GM21381 (cell line): ENCODE data around the gene PNMA5.
"Not testable (repeated sequence)": the region's sequence is repeated elsewhere in the genome, so short reads cannot be mapped to it uniquely, and the experiment has no call there.

Experiments used
- ATAC-seq: cut with Tn5 transposase; IDR thresholded peaks from one replicate; pipeline ENCODE4 v1.9.1; 2021; ENCODE audit warnings: mild to moderate bottlenecking, moderate library complexity; ENCODE audit not compliant: unreplicated experiment

PNMA5 gene

DNA sequence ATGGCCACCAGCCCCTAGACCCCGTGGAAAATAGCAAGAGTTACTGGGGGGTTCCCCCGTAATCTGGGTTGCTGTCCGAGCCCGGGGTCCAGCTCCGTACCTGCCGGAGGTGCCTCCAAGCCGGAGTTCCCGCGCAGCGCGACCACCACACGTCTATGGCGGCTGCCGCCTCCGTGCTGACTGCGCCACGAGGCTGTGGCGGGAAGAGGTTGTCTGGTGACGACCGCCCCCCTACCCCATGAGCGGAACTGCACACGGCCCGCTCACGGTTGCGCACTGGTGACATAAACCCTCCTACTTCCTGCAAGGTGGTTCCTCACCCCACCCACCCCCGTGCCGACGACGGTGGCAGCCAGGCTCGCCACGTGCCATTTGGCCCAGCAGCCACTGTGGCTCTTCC lies at the start of gene PNMA5:
Gene PNMA5, minus strand, starts transcription at position 184 of the 400 bp plus-strand sequence. CDS start 2,518 bp downstream, outside the sequence.
- no peak for ATAC-seq

DNA sequence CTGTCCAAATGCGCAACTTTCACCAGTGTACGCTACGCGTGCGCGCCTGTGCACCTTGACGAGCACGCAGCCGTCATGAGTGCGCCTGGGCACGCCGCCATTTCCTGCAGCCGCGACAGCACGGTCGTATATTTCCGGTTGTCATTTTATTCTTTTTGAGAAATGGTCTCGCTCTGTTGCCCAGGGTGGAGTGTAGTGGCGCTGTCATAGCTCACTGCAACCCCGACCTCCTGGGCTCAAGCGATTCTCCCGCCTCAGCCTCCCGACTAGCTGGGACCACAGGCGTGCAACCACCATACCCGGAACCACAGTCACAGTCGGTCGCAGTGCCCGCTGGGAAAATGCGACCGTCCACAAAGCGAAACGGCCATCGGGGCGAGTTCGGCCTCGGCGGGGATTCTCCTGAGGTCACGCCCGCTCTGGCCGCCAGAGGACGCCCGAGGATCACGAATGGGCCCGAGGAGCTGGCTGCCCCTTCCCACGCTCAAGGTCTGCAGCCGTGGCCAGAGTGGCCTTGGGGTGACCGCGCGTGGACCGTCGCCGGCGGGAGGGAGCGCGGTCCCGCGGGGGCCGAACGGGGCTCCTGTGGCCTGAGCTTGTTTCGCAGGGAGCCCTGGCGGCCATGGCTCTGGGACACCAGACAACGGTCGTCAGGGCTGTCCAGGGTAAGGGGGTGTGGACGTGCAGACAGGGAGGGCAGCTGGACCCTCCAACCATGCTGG lies 38.6 kb upstream of the PNMA5 start:
- ATAC-seq: no peak

DNA sequence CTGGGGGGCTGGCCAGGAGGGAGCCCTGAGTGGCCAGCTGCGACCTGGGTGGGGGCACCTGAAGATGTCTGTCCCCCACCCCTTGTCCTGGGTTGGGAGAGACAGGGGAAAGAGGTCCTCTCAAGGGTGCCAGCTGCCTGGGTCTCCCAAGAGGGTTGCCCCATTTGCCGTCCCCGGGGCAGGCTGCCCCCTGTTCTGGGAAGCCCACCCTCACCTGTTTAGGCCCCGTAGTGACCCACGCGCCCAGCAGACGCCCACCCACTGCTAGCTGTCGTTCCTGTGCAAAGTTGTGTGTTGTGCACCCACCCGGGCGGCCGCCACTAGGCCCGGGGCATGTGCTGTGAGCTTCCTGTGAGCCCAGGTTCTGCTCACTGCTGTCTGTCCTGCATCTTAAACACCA lies 36.9 kb upstream of the PNMA5 start:
- no peak for ATAC-seq

DNA sequence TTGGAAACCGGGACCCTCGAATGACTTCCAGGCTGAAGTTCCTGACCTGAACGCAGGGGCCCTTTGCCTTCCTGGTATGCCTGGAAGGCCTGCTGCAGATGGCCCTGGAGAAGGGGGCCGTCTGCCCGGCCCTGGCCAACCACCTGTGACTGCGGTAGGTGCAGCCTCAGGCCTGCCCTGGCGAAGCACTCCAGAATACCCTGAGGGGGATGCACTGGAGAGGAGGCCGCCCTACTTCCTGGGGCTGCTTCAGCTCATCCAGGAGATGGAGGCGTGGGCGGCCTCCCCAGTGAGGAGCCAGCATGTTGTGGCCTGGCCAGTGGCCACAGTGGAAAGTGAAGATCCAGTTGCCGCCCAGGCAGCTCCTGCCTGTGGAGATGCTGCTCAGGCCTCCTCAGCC lies 36.0 kb upstream of the PNMA5 start:
- no peak for ATAC-seq

DNA sequence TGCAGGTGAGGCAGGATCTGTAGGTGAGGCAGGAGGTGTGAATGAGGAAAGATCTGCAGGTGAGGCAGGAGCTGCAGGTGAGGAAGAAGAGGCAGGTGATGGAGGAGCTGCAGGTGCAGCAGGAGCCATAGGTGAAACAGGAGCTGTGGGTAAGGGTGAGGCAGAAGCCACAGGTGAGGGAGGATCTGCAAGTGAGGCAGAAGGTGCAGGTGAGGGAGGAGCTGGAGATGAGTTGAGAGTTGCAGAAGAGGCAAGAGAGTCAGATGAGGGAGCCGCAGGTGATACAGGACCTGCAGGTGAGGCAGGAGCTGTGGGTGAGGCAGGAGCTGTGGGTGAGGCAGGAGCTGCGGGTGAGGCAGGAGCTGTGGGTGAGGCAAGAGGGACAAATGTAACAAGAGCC lies 35.2 kb upstream of the PNMA5 start:
- no peak for ATAC-seq

DNA sequence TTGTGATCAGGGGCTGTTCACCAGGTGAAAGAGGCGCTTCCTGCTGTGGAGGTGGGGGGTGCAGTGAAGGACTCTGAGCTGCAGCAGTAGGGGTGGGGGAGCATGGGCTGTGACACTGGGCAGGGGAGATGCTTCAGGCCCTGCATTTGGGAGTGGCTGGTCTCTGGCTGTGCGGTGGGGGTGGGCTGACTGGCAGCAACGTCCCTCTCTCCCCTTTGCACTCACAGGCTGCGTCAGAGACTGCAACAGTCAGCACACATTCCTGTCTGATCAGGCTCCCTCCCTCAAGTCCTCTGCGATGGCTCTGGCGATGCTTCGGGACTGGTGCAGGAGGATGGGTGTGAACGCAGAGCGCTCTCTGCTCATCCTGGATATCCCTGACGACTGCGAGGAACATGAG lies 34.6 kb upstream of the PNMA5 start:
- ATAC-seq: not testable (repeated sequence)

DNA sequence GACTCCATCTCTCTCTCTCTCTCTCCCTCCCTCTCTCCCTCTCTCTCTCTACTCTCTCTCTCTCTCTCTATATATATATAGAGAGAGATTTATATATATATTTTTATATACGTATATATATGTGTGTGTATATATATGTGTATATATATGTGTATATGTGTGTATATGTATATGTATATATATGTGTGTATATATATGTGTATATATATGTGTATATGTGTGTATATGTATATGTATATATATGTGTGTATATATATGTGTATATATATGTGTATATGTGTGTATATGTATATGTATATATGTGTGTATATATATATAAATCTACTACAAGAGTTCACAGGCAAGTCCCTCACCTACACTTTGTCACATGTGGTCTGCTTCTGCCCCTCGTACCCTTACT lies 32.6 kb upstream of the PNMA5 start:
- not testable (repeated sequence) for ATAC-seq

DNA sequence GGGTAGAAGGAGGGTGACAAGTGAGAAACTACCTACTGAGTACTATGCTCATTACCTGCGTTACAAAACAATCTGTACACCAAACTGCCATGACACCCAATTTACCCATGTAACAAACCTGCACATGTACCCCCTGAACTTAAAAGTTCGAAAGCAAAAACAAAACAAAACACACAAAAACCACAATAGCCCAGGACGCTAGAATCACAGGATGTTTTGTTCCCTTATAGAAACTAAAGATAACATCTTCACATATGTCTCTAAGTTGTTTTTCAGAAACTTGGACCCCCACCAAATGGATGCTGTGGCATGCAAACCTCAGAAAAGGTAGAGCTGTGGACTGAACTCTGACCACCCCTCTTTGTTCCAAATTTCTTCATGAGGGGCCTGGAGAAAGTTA lies 25.2 kb upstream of the PNMA5 start:
- no peak for ATAC-seq

DNA sequence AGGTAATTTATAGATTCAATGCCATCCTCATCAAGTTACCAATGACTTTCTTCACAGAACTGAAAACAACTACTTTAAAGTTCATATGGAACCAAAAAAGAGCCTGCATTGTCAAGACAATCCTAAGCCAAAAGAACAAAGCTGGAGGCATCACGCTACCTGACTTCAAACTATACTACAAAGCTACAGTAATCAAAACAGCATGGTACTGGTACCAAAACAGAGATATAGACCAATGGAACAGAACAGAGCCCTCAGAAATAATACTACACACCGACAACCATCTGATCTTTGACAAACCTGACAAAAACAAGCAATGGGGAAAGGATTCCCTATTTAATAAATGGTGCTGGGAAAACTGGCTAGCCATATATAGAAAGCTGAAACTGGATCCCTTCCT lies 23.3 kb upstream of the PNMA5 start:
- not testable (repeated sequence) for ATAC-seq

DNA sequence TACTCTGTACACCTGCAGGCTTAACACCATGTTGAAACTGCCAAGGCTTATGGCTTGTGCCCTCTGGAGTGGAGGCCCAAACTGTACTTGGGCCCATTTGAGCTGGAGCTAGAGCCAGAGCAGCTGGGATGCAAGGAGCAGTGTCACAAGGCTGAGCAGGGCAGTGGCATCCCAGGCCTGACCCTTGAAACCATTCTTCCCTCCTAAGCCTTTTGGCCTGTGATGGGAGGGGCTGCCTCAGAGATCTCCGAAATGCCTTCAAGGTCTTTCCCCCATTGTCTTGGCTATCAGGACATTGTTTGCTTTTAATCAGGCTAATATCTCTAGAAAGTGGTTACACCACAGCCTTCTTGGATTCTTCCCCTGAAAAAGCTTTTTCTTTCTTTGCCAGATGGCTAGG lies 10.9 kb upstream of the PNMA5 start:
- ATAC-seq: no peak

DNA sequence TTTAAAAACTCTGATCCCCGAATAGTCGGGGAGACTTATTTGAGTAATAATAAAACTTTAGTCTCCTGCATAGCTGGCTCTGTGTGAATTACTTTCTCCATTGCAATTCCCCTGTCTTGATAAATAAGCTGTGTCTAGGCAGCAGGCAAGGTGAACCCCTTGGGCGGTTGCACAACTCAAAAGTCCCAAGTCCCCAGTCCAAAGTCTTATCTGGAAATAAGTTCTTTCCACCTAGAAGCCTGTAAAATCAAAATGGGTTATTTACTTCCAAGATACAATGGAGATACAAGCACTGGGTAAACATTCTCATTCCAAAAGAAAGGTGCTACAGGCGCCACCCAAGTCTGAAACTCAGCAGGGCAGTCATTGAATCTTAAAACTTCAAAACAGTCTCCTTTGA lies 10.1 kb upstream of the PNMA5 start:
- ATAC-seq: no peak

DNA sequence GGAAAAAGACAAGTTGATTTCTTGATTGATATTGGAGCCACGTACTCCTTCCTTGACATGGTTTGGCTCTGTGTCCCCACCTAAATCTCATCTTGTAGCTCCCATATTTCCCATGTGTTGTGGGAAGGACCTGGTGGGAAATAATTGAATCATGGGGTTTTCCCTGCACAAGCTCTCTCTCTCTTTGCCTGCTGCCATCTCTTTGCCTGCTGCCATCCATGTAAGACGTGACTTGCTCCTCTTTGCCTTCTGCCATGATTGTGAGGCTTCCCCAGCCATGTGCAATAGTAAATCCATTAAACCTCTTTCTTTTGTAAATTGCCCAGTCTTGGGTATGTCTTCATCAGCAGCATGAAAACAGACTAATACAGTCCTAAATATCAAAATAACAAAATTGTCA lies 8.3 kb upstream of the PNMA5 start:
- ATAC-seq: not testable (repeated sequence)

DNA sequence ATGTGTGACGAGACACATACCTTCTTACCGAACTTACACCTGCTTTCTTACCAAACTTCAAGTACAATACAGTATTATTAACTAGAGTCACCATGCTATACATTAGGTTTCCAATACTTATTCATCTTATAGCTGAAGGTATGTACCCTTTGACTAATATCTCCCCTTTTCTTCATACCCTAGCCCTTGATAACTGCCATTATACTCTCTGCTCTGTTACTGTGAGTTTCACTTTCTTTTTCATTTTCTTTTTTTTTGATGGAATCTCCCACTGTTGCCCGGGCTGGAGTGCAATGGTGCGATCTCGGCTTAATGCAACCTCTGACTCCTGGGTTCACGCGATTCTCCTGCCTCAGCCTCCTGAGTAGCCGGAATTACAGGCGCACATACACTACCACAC lies 3.4 kb upstream of the PNMA5 start:
- ATAC-seq: no peak

DNA sequence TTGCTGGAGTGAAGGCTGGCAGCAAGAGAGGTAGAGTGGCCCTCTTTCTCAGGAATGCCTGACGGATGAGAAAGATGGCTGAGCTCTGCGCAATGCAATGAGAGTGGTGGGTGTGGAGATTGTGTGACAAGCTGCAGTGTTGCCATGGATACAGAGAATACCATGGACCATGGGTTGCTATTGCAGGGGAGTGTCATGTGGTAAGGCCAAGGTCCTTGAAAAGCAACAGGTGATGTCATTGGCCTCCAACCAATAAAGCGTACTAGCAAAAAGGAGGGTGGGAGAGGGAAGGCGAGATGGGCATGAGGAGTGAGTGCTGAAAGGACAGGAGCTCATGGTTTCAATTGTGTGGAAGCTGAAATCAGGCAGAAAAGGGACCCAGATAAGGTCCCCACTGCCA lies 1.8 kb downstream of the PNMA5 start:
- ATAC-seq: no peak

DNA sequence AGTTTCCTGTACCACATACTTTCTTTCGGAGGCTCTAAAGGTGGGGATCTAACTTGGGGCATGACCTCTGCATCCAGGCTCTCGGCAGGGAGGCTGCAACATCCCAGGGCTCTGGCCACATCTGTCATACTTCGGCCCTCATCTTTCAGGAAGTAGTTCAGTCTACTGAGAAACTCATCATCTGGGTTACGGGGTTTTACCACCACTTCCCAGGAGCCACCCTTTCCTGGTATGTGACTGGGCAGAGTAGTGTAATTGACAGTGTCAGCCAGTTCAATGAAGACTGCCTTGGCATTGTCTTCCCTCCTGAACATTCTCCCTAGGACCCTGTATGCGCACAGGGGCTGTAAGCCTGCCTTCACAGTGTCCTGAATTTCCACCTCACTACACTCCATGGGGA lies 2.8 kb downstream of the PNMA5 start:
- ATAC-seq: no peak

DNA sequence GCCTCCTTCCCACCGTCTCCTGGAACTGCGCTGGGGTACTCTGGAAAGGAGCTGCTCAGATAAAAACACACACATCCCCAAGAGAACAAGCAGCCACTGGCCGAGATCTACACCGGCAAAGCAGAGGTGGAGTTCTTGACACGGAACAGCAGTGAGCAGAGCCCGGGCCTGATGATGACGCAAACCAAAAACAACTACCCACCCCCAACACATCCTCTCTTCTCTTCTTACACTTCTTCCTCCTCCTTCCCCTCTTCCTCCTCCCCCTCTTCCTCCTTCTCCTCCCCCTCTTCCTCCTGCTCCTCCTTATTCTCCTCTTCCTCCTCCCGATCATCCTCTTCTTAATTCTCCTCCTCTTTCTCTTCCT lies 4.6 kb downstream of the PNMA5 start:
- no peak for ATAC-seq

DNA sequence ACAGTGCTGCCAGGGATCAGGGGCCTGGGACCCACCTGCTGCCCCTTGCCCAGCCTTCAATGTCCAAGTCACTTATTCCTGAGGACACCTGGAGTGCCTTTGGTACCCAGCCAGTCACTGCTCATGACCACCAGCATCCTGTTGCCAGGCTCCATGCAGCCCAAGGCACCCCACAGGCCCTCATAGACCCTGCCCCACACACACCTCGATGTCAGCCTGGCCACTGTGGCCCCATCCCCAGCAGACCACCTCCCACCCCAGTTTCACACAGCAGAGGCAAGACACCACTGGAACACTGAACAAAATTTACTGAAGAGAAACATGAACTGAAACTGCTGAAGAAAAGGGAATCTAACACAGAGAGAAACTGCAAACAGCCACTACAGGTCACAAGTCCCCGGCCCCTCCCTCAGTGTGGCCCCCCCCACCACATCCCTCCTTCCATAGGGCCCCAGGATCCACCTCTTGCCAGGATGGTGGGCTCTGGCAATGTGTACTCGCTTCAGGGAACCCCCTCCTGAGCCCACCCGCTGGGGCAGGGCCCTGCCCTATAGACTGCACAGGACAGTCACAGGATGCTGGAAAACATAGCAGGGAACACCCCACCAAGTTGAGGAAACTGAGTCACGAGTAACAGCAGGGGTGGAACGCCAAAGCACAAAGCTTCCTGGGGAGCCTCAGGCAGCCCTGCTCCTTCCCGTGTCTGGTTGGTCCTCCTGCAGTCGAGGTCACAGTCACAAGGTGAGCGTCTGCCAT lies 5.2 kb downstream of the PNMA5 start:
- no peak for ATAC-seq

DNA sequence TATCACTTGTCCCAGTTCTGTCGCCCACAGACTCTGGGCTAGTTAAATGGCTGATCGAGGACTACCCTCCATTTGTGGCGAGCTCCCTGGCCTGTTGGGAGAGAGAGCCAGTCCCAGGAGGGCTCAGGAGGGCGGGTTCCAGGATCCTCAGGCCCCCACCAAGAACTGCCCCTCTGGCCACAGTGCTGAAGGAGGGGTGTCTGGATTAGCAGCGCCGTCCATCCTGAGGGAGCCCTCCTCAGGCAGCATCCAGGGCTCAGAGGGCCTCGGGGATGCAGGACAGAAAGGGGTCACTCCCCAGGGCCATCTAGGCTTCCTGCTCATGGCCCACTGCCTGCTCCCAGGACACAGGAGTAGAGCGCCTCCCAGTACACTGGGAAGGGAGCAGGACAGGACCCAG lies 6.1 kb downstream of the PNMA5 start:
- no peak for ATAC-seq

DNA sequence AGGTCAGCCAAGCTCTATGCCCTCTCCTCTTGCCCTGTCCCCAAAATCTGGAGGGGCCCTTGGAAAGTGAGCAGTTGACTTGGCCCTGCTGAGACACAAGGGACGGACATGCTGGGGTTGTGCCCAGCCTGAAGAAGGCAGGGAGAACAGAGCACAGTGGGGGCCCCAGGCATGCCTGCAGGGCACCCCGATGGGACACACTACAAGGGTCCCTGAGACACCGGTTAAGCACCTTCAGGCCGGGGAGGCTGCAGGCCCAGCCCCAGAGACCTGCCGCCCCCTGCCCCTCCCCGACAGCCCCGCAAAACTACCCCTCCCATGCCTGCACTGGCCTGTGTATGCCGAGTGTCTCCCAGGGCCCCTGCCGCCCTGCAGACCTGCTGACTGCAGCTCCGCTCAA lies 6.8 kb downstream of the PNMA5 start:
- not testable (repeated sequence) for ATAC-seq

DNA sequence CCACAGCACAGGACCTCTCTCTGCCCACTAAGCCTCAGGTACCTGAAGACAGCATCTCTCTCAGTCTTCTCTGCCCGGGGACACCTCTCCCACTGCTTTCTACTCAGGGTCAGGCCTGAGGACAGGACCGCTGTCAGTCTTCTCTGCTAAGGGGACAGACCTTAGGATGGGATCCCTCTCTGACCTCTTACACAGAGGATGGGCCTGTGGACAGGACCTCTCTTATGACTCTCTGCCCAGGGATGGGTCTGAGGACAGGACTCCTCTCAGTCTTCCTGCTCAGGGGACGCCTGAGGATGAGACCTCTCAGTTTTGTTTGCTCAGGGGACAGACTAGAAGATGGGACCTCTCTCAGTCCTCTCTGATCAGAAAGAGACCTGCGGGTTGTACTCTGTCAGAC lies 8.5 kb downstream of the PNMA5 start:
- ATAC-seq: not testable (repeated sequence)

DNA sequence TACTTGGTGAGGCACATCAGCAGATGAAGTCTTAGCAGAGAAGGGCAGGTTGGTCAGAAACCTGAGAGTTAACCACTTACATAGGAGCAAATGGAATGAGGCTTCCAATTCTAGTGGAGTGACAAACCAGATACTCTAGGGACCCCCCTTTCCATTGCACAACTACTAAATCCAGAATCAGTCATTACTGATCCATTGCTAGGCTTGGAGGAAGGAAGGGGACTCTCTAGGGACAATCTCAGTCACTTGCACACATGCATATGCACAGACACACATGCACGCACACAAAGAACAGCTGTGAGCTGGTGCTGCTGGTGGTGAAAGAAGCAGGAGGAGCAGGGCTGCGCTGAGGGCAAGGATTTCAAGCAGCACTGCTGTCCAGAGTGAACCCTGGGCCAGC lies 25.7 kb downstream of the PNMA5 start:
- no peak for ATAC-seq

DNA sequence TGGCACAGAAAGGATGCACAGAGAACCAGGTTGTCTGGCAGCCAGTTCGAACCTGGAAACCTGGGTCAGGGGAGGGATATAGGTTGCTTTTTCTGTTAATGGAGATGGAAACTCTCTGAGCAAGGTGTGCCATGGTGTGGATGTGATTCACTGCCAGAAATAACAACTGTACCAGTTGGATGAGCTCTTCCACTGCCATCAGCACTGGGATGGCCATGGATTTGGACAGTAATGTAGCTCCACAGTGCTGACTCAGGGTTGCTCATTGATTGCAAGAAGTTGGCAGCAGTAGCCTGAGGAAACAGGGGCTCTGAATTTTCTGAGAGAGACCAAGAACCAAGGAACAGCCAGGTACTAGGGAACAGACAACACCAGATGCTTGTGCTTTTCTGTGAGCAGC lies 33.8 kb downstream of the PNMA5 start:
- no peak for ATAC-seq

DNA sequence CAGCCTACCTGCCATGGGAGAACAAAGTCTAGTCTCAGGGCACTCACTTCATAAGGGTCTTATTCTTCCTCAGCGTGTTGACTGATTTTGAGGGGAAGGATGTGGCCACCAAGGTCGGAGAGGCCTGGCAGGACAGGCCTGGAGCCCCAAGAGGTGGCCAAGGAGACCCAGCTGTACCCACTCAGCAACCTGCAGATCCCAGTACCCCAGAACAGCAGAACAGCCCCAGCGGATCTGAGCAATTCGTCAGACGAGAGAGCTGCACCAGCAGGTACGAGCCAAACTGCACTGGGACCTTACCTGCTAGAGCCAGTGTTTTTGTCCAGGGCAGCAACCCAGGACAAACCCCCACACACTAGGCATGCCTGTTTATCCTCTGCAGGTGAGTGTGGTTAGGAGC lies 34.3 kb downstream of the PNMA5 start:
- no peak for ATAC-seq
